Measurements from ENCODE around the gene WNT11.

- TF ChIP-seq CTCF (IDR thresholded peaks at IDR 0.05) (no peak), SMC3 (IDR thresholded peaks at IDR 0.05; ENCODE audit: low read depth, low read length) (no peak), REST (IDR thresholded peaks at IDR 0.05; ENCODE audit: low read depth, low read length) (no peak)
Observed at GRCh38 chr11:76245720-76246119, 39.4 kb upstream of the WNT11 start.
